Right lobe of liver (tissue), 4 donors: ENCODE results near the gene LSP1.

Experiments used
- POLR2A ChIP-seq: fragments of 450-650 bp; IDR thresholded peaks from one replicate; pipeline ENCODE4 v1.6.1; 2017; ENCODE audit warnings: antibody characterized with exemption, mild to moderate bottlenecking
- TF ChIP-seq, protein P1 (sequence below), 4 donors: fragments of 200-600 bp in 3 of 4; fragments of 450-650 bp in 1 of 4; IDR thresholded peaks; one replicate each; pipeline versions ENCODE4 v1.5.1 to v1.8.0; 2016 to 2022; ENCODE audit warnings: antibody characterized with exemption in 4 of 4, mild to moderate bottlenecking in 2 of 4
- donor health status: DM: no; HTN: no; CAD: no.
- donor health status: DM: no; HTN: no; CAD: no.
- donor health status: DM: no; HTN: yes; CAD: no.

DNA sequence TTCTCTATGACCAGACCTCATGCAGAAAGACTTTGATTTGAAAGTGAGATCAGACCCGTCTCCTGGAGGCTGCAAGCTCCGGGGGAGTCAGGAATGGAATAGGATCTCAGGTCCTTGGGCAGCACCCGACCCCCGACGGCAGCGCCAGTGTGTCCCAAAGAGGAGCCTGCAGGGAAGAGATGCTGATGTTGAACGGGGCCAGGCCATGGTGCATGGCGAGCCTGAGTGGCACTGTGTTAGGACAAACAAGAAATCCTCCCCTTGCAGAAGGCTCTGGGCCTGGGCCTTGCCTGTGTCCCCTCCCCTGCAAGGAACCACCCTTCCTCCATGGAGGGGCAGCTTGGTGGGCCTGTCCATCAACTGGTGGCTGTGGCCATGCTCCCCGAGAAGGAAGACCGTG, 38.2 kb upstream of the LSP1 start:
- TF ChIP-seq, protein P1, sequence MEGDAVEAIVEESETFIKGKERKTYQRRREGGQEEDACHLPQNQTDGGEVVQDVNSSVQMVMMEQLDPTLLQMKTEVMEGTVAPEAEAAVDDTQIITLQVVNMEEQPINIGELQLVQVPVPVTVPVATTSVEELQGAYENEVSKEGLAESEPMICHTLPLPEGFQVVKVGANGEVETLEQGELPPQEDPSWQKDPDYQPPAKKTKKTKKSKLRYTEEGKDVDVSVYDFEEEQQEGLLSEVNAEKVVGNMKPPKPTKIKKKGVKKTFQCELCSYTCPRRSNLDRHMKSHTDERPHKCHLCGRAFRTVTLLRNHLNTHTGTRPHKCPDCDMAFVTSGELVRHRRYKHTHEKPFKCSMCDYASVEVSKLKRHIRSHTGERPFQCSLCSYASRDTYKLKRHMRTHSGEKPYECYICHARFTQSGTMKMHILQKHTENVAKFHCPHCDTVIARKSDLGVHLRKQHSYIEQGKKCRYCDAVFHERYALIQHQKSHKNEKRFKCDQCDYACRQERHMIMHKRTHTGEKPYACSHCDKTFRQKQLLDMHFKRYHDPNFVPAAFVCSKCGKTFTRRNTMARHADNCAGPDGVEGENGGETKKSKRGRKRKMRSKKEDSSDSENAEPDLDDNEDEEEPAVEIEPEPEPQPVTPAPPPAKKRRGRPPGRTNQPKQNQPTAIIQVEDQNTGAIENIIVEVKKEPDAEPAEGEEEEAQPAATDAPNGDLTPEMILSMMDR (IDR thresholded peaks at IDR 0.05): no peak
- TF ChIP-seq POLR2A: no peak
